Thoracic aorta (tissue), 2 donors: ENCODE measurements around the gene TMEM267. TPM values are rescaled to one million over a fixed set of nuclear protein-coding genes. Genes with fewer than 3 reads are reported as not detected.

ENCODE experiments used
- ATAC-seq: fragments of 150-250 bp; one replicate; pipeline ENCODE4 v1.8.0; 2017; ENCODE audit warnings: low read depth; ENCODE audit not compliant: insufficient number of reproducible peaks, low FRiP score
- DNase-seq: peaks from one replicate; pipeline ENCODE4 v3.0.0-alpha.2; 2020; ENCODE audit warnings: low spot score
- H3K27ac ChIP-seq, 2 donors: fragments of 200-600 bp; sonication (generic); 1 replicate in 1 of 2; 2 replicates in 1 of 2; pipeline ENCODE4 v1.5.1; 2016; ENCODE audit warnings: mild to moderate bottlenecking in 2 of 2, moderate library complexity in 2 of 2
- H3K27me3 ChIP-seq: fragments of 200-600 bp; sonication (generic); replicated peaks from 2 replicates; pipeline ENCODE4 v1.6.0; 2016; ENCODE audit warnings: mild to moderate bottlenecking; ENCODE audit not compliant: insufficient read depth
- H3K36me3 ChIP-seq: fragments of 200-600 bp; sonication (generic); one replicate; pipeline ENCODE4 v1.5.1; 2016
- H3K4me1 ChIP-seq, 2 donors: fragments of 200-600 bp; sonication (generic); 1 replicate in 1 of 2; 2 replicates in 1 of 2; pipeline versions ENCODE4 v1.5.1 to v1.6.0; 2016; ENCODE audit warnings: low read depth in 2 of 2, mild to moderate bottlenecking in 1 of 2; ENCODE audit not compliant: control insufficient read depth in 1 of 2
- H3K4me3 ChIP-seq: fragments of 200-600 bp; sonication (generic); 2 replicates; pipeline ENCODE4 v1.5.1; 2016; ENCODE audit warnings: mild to moderate bottlenecking
- H3K9me3 ChIP-seq: fragments of 200-600 bp; sonication (generic); 2 replicates; pipeline ENCODE4 v1.5.1; 2016
- total RNA-seq, 2 donors: library from RNA; depleted of rRNA; stranded (reverse); fragments of >200 nt; gene quantifications; one replicate each; pipeline versions ENCODE4 v1.1.0 to v1.2.3, GENCODE V29; 2016
- TF ChIP-seq, protein P1 (sequence below): fragments of 200-600 bp; sonication (generic); IDR thresholded peaks from one replicate; pipeline ENCODE4 v1.5.1; 2019; ENCODE audit warnings: antibody characterized with exemption

TMEM267 gene, protein sequence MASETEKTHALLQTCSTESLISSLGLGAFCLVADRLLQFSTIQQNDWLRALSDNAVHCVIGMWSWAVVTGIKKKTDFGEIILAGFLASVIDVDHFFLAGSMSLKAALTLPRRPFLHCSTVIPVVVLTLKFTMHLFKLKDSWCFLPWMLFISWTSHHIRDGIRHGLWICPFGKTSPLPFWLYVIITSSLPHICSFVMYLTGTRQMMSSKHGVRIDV
- total RNA-seq, result 10 to 100 TPM in 1 of 2 donors, 1 to 10 TPM in 1; 9.5 to 22.5 TPM

DNA sequence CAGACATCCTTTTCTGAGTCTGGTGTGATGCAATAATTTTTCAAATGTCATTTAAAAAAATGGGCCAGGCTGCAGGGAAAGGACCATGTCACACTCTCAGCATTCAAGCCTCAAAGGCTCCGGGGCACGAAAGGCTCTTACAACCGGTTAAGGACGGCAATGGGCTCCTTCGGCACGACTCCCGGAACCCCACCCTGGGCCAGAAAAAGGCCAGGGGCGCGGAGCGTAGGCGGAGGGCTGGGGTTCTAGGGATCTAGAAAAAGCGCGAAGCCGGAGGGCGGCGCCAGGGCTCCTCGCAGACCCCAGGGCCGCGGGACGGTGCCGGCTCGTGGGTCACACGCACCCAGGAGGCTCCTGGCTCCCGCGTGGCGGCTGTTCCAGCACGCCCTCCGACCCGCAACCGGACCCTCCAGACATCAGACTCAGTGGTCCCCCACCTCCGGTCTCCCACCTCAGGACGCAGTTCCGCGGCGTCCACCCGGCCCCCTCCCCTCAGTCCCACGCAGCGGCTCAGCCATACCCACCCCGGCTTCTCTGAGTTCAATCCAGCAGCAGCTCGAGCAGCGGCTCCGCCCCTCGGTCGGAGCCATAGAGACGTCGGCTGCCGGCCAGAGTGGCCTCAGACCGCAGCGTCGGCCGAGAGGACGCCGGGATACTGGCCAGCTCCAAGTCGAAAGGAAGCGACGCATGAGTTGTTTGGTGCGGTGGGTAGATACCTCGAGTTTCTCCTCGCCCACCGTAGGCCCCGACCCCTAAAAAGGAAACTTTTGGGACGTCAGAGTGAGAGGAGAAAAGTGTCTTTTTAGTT is at the start of gene TMEM267:
Gene TMEM267 (minus strand): TSS at position 568 of the 808 bp plus-strand sequence. CDS start 29,896 bp downstream, outside the sequence.
- H3K36me3 ChIP-seq, result no peaks in the 10 kb centered on the region
- H3K4me1 ChIP-seq, result peaks cover 6 to 21% of the 10 kb centered on the region in 2 donors
- TF ChIP-seq, protein P1, sequence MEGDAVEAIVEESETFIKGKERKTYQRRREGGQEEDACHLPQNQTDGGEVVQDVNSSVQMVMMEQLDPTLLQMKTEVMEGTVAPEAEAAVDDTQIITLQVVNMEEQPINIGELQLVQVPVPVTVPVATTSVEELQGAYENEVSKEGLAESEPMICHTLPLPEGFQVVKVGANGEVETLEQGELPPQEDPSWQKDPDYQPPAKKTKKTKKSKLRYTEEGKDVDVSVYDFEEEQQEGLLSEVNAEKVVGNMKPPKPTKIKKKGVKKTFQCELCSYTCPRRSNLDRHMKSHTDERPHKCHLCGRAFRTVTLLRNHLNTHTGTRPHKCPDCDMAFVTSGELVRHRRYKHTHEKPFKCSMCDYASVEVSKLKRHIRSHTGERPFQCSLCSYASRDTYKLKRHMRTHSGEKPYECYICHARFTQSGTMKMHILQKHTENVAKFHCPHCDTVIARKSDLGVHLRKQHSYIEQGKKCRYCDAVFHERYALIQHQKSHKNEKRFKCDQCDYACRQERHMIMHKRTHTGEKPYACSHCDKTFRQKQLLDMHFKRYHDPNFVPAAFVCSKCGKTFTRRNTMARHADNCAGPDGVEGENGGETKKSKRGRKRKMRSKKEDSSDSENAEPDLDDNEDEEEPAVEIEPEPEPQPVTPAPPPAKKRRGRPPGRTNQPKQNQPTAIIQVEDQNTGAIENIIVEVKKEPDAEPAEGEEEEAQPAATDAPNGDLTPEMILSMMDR, result no peak
- H3K9me3 ChIP-seq, result no peaks in the 10 kb centered on the region
- no peaks in the 10 kb centered on the region for H3K27me3 ChIP-seq
- DNase-seq, result peak; percentile 53
- H3K4me3 ChIP-seq, result peak within 1 kb of the TSS; percentile 92
- peak within 1 kb of the TSS; percentile 91 to 99 for H3K27ac ChIP-seq
- peak; percentile 96 for ATAC-seq

DNA sequence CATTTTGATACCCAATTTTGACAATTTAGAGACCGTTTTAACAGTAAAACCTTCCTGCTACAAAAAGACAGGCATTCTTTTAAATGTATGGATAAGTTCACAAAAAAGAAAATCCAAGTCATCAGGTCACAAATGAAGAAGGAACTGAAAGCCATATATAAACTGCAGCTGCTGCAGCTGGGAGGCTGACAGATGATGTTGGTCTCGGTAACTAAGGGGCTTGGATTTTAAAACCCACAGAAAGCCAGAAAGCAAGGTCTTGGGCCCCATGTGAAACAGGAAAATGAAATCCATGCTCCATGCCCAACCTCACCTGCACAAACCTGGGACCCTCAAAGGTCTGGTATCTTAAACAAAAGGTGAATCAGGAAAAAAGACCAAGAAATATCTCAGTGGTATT is 47.0 kb upstream of the TMEM267 start:
- Histone ChIP-seq H3K4me3 (no peak overlapping the region), H3K27ac (no peak overlapping the region), H3K9me3 (no peaks in the 10 kb centered on the region), H3K36me3 (peaks cover 31% of the 10 kb centered on the region), H3K4me1 (no peaks in the 10 kb centered on the region), H3K27me3 (no peaks in the 10 kb centered on the region)
- no peak for ATAC-seq
- no peak for DNase-seq
- TF ChIP-seq, protein P1, result no peak

- H3K9me3 ChIP-seq, result no peaks in the 10 kb centered on the region
- no peaks in the 10 kb centered on the region for H3K27me3 ChIP-seq
- peaks cover 20% of the 10 kb centered on the region for H3K36me3 ChIP-seq
- TF ChIP-seq, protein P1, result no peak
- no peak overlapping the region for H3K4me3 ChIP-seq
- H3K27ac ChIP-seq, result no peak overlapping the region
- ATAC-seq (no peak), DNase-seq (no peak)
- H3K4me1 ChIP-seq, result no peaks in the 10 kb centered on the region
Observed at GRCh38 chr5:43523662-43524072, 40.0 kb upstream of the TMEM267 start.

DNA sequence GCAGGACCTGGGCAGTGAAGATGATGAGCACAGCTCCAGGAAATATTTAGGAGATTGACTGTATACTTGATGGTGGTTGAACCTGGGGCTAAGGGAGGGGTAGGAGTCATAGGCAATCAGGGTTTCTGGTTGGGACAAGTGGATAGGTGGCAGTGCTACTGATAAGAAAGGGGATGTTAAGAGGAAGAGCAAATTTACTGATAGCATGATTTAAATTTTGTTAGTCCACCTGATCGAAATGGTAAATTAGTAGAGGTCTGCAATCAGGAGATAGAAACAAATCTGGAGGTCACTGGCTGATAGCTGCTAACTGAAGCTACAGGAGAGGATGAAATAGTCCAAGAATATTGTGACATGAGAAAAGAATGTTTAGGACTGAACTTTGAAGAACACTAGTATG is 37.0 kb upstream of the TMEM267 start:
- H3K4me3 ChIP-seq, result no peak overlapping the region
- no peak for ATAC-seq
- no peaks in the 10 kb centered on the region for H3K9me3 ChIP-seq
- peaks cover 14% of the 10 kb centered on the region for H3K36me3 ChIP-seq
- no peak for DNase-seq
- H3K4me1 ChIP-seq, result peaks cover 0 to 2% of the 10 kb centered on the region in 2 donors
- TF ChIP-seq, protein P1, result no peak
- no peaks in the 10 kb centered on the region for H3K27me3 ChIP-seq
- no peak overlapping the region for H3K27ac ChIP-seq

DNA sequence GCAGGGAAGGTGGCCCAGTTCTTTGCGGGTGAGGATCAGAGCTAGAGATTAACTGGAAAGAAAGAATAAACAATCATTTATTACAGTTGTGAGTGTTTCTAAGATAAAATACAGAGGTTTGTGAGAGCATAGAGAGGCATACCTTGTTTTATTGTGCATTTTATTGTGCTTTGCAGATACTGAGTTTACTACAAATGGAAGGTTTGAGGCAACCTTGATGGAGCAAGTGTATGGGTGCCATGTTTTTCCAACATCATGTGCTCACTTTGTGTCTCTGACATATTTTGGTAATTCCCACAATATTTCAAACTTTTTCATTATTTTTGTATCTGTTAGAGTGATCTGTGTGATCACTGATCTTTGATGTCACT is 32.0 kb upstream of the TMEM267 start:
- H3K27ac ChIP-seq, result peak overlapping the region; percentile 77 to 89
- peaks cover 7 to 14% of the 10 kb centered on the region in 2 donors for H3K4me1 ChIP-seq
- DNase-seq (no peak), ATAC-seq (no peak)
- no peaks in the 10 kb centered on the region for H3K36me3 ChIP-seq
- TF ChIP-seq, protein P1, result no peak
- peak overlapping the region; percentile 83 for H3K4me3 ChIP-seq
- H3K27me3 ChIP-seq, result no peaks in the 10 kb centered on the region
- H3K9me3 ChIP-seq, result no peaks in the 10 kb centered on the region
